SKM-1 treated with dmso at 0.1 percent for 144 hours (cell line): ENCODE results near the gene UNC93B1.
A peak's percentile ranks its signal among the peaks of the same experiment; 100 is the strongest.

Experiments
- DNase-seq: peaks from one replicate; lab custom pipeline; 2025; ENCODE audit not compliant: unreplicated experiment; lab: John Stamatoyannopoulos, UW

The UNC93B1 gene, protein sequence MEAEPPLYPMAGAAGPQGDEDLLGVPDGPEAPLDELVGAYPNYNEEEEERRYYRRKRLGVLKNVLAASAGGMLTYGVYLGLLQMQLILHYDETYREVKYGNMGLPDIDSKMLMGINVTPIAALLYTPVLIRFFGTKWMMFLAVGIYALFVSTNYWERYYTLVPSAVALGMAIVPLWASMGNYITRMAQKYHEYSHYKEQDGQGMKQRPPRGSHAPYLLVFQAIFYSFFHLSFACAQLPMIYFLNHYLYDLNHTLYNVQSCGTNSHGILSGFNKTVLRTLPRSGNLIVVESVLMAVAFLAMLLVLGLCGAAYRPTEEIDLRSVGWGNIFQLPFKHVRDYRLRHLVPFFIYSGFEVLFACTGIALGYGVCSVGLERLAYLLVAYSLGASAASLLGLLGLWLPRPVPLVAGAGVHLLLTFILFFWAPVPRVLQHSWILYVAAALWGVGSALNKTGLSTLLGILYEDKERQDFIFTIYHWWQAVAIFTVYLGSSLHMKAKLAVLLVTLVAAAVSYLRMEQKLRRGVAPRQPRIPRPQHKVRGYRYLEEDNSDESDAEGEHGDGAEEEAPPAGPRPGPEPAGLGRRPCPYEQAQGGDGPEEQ

GRCh38 chr11:68003846-68004550, at the start of gene UNC93B1:
UNC93B1 (minus strand) TSS chr11:68004097; CDS start chr11:68004043, 54 bp downstream.
- DNase-seq, result peak; percentile 66

DNA sequence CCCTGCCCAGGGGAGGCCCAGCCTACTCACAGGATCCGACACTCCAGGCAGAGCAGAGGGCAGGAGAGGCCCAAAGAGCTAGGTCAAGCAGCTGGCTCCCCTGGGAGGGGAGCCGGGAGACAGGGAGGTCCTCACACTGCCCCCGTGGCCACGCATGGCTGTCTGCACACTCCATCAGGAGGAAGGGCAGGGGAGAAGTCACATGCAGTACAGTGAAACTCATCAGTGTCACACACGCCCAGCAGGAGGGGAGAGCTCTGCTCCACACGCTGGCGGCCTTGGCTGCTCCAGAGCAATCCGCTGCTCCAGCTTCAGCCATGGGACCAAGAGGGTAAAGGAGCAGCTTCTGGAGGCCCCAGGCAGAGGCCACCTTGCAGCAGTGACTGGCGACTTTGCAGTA, 49.2 kb upstream of the UNC93B1 start:
- DNase-seq, result no peak

- no peak for DNase-seq
Observed at GRCh38 chr11:68052137-68052873, 48.4 kb upstream of the UNC93B1 start.

- no peak for DNase-seq
Observed at GRCh38 chr11:68051191-68052136, 47.6 kb upstream of the UNC93B1 start.

DNA sequence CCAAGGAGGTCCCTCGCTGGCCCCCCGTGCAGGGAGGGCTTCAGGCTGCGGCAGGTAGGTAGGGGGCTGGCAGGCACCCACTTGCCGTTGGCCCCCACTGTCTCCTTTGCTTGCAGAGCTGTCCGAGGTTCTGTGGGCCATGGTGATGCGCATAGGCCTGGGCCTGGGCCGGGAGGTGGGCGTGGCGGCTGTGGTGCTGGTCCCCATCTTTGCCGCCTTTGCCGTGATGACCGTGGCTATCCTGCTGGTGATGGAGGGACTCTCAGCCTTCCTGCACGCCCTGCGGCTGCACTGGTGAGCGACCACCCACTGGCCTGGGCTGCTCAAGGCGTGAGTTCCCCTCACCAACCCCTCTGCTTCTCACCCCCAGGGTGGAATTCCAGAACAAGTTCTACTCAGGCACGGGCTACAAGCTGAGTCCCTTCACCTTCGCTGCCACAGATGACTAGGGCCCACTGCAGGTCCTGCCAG, 46.5 kb upstream of the UNC93B1 start:
- DNase-seq, result no peak

- DNase-seq, result no peak
Observed at GRCh38 chr11:68049509-68050370, 45.8 kb upstream of the UNC93B1 start.

DNA sequence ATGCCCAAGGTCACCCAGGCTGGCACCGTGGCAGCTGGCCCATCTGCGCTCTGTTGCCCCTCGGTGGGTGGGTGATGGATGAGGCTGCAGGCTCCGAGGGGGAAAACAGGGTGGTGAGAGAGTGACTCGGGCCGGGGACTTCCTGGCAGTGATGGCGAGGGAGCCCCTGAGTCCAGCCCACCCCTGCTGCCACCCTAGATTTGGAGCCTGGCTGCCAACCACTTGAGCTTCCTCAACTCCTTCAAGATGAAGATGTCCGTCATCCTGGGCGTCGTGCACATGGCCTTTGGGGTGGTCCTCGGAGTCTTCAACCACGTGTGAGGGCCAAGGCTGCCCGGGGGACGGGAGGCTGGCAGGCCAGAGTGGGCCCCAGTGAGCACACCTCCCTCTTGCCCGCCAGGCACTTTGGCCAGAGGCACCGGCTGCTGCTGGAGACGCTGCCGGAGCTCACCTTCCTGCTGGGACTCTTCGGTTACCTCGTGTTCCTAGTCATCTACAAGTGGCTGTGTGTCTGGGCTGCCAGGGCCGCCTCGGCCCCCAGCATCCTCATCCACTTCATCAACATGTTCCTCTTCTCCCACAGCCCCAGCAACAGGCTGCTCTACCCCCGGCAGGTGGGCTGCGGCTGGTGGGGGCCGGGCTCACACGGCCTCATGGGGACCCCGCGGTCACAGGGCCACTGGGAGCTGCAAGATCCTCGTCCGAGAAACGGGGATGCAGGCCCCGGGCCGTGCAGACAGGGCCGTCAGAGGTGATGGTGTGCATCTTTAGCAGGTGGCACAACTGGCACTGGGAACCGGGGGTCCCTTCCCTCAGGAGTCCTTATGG, 45.0 kb upstream of the UNC93B1 start:
- DNase-seq, result no peak

GRCh38 chr11:68047437-68048290, 43.8 kb upstream of the UNC93B1 start:
- no peak for DNase-seq

DNA sequence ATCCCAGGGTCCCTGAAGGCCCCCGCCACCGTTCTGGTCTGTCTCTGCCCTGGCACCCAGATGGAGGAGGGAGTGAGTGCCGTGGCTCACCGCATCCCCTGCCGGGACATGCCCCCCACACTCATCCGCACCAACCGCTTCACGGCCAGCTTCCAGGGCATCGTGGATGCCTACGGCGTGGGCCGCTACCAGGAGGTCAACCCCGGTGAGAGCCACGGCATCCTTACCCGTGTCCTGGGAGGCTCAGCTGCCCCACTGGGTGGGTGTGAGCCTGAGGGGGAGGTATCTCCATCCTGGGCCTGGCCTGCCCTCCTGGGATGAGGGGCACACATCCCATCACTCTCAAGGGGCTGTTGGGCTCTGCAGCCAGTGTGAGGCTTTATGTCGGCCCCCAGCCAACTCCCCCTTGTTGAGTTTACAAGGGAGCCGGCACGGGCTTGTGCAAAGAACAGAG, 41.0 kb upstream of the UNC93B1 start:
- DNase-seq, result no peak

DNA sequence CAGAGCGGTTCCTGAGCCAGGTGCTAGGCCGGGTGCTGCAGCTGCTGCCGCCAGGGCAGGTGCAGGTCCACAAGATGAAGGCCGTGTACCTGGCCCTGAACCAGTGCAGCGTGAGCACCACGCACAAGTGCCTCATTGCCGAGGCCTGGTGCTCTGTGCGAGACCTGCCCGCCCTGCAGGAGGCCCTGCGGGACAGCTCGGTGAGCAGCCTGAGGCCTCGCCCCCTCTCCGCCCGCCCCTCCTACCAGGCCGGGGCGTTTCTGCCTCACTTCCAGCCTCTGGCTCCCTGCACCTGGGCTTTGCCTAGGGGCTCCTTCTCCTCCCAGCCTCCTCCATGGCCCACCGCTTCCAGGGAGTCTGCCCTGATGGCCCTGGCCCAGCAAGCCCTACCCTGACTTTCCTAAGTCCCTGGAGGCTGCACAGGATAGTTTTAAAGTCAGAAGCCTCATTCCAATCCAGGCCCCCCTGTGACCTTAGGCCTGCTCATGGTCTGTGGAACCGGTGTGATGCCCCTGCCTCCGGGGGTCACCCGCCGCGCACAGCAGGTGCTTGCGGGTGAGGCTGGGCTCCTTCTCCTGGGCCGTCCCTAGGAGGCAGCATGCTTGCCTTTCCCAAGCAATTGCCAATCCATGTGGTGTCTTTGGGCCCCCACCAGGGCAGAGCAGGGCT, 40.4 kb upstream of the UNC93B1 start:
- DNase-seq, result no peak

DNA sequence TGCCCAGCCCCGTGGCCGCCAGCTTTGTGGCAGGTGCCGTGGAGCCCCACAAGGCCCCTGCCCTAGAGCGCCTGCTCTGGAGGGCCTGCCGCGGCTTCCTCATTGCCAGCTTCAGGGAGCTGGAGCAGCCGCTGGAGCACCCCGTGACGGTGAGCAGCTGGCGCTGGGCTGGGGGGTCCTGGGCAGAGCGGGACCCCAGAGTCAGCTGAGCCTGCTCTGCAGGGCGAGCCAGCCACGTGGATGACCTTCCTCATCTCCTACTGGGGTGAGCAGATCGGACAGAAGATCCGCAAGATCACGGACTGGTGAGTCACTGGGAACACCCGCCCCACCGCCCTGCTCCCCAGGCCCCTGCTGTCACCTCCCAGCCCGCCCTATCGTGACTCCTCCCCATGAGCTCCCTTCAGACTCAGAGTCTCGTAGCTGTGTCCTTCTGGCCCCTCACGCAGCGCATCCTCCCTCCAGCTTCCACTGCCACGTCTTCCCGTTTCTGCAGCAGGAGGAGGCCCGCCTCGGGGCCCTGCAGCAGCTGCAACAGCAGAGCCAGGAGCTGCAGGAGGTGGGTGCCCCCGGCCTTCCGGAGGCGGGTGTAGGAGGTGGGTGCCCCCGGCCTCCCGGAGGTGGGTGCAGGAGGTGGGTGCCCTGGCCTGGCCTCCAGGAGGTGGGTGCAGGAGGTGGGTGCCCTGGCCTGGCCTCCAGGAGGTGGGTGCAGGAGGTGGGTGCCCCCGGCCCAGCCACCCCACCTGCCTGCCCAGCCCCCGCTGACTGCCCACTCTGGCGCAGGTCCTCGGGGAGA, 39.6 kb upstream of the UNC93B1 start:
- no peak for DNase-seq

DNA sequence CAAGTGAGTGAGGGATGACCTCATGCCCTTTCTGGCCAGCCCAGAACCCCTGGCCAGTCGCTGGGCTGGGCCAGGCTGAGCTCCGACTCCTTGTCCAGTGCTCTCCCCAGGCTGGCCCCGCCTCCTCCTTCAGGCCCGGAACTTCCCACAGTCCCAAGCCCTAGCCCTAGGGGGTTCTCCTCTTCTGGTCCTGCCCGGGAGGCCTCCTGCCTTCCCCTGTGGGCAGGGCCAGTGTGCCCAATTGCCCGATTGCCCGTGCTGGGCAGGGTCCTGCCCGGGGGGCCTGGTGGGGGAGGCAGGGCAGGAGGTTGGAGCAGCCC, 39.1 kb upstream of the UNC93B1 start:
- DNase-seq, result no peak

GRCh38 chr11:68042219-68043028, 38.5 kb upstream of the UNC93B1 start:
- DNase-seq, result no peak

- no peak for DNase-seq
Observed at GRCh38 chr11:68041617-68042218, 37.8 kb upstream of the UNC93B1 start.
